ENCODE measurements around the gene ARHGEF1. TPM values are rescaled to one million over a fixed set of nuclear protein-coding genes. Genes with fewer than 3 reads are reported as not detected.

The ARHGEF1 gene
- total RNA-seq, 1 donor from 2014 or later: 78.8 TPM

- no peak for TF ChIP-seq CTCF (IDR thresholded peaks at IDR 0.05; ENCODE audit: unreplicated experiment)
- H3K36me3 Mint-ChIP-seq: no peaks in the 10 kb centered on the region
- peaks cover 24% of the 10 kb centered on the region for H3K4me1 Mint-ChIP-seq
- H3K27ac Mint-ChIP-seq: no peak overlapping the region
- DNase-seq (ENCODE audit: low spot score in 2 of 2, unreplicated experiment in 2 of 2): no peak
- no peaks in the 10 kb centered on the region for H3K9me3 Mint-ChIP-seq
- H3K4me3 Mint-ChIP-seq: no peak overlapping the region
- H3K27me3 Mint-ChIP-seq (ENCODE audit: low read depth): peaks cover 87% of the 10 kb centered on the region
Observed at GRCh38 chr19:41932720-41933332, 49.8 kb downstream of the ARHGEF1 start.

- Mint-ChIP-seq H3K36me3 (no peaks in the 10 kb centered on the region), H3K4me1 (peaks cover 22% of the 10 kb centered on the region), H3K4me3 (no peak overlapping the region), H3K9me3 (no peaks in the 10 kb centered on the region), H3K27ac (no peak overlapping the region), H3K27me3 (ENCODE audit: low read depth) (peaks cover 85% of the 10 kb centered on the region)
- no peak for DNase-seq (ENCODE audit: low spot score in 2 of 2, unreplicated experiment in 2 of 2)
- no peak for TF ChIP-seq CTCF (IDR thresholded peaks at IDR 0.05; ENCODE audit: unreplicated experiment)
Observed at GRCh38 chr19:41933693-41934426, 50.9 kb downstream of the ARHGEF1 start.

DNA sequence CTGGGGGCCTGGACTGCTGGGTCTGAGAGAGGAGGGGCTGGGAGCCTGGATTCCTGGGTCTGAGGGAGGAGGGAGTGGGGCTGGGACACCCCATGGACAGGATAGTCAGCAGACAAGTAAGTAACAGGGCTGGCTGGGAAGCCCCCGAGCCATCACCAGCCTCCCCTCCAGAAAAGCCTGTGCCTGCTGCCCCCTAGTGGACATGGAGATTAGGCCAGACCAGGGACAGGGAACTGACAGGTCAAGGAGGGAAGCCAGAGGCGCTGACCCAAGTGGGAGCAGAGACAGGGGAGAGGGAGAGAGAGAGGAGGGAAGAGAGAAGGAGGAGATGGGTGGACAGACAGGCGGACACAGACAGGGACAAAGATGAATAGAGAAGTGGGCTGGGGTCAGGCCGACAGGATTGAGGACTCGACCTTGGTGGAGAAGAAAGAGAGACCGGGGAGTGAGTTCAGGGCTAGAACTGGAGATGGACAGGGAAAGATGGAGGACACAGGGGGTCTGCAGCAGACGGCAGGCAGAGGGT is 51.9 kb downstream of the ARHGEF1 start:
- H3K36me3 Mint-ChIP-seq: no peaks in the 10 kb centered on the region
- no peak overlapping the region for H3K27ac Mint-ChIP-seq
- H3K9me3 Mint-ChIP-seq: no peaks in the 10 kb centered on the region
- peak; percentile 85 for TF ChIP-seq CTCF (IDR thresholded peaks at IDR 0.05; ENCODE audit: unreplicated experiment)
- H3K4me3 Mint-ChIP-seq: no peak overlapping the region
- DNase-seq (ENCODE audit: low spot score in 2 of 2, unreplicated experiment in 2 of 2): peak in 1 of 2 experiments; percentile 79
- peaks cover 17% of the 10 kb centered on the region for H3K4me1 Mint-ChIP-seq
- H3K27me3 Mint-ChIP-seq (ENCODE audit: low read depth): peaks cover 75% of the 10 kb centered on the region

DNA sequence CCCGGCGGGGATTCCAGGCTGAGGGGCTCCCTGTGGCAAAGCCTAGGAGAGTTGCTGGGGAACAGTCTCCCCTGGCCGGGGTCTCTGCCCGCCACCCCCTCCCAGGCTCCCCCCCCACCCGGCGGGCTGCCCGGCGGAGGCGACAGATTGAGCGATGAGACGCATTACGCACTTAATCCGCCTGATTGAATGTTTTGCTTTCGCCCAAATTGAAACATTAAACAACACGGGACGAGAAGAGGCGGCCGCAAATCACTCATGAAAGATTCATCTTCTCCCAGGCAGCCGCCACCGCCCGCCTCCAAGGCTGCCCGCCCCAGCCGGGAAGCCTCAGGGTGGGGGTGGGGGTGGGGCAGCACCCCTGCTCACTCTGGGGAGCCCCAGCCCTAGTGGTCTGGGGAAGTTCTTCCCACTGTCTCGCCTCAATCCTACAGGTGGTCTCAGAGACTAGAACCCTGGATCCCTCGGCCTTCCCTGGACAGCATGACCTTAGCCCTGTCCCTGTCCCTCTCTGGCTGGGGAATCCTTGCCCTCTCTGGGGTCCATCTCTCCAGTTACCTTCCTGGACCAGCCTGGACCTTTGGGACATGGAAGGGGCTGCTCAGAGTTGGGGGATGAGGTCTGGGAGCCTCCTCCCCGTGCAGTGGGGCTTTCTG is 52.9 kb downstream of the ARHGEF1 start:
- Mint-ChIP-seq H3K27me3 (ENCODE audit: low read depth) (peaks cover 69% of the 10 kb centered on the region), H3K4me3 (no peak overlapping the region), H3K4me1 (peaks cover 19% of the 10 kb centered on the region), H3K27ac (no peak overlapping the region), H3K36me3 (no peaks in the 10 kb centered on the region), H3K9me3 (no peaks in the 10 kb centered on the region)
- no peak for DNase-seq (ENCODE audit: low spot score in 2 of 2, unreplicated experiment in 2 of 2)
- TF ChIP-seq CTCF (IDR thresholded peaks at IDR 0.05; ENCODE audit: unreplicated experiment): no peak

DNA sequence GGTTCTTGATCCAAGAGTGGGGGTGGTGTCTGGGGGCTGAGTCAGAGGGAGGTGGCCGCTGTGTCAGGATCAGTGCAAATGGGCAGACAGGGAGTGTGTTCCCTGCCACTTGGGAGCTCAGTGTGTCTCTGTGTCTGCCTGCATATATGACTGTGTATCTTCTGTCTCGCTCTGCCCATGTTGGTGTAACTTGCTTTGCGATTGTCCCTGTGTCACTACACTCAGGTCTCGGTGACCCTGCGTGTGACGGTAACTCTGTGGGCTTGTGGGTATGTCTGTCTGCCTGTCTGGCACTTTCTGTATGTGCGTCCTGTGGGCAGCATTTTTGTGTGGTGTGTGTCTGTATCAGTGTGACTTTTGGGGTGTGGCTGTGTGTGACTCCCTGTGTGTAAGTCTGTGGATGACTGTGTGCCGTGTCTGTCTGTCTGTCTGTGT is 53.4 kb downstream of the ARHGEF1 start:
- Mint-ChIP-seq H3K9me3 (no peaks in the 10 kb centered on the region), H3K4me3 (no peak overlapping the region), H3K27ac (no peak overlapping the region), H3K27me3 (ENCODE audit: low read depth) (peaks cover 67% of the 10 kb centered on the region), H3K36me3 (no peaks in the 10 kb centered on the region), H3K4me1 (peaks cover 19% of the 10 kb centered on the region)
- TF ChIP-seq CTCF (IDR thresholded peaks at IDR 0.05; ENCODE audit: unreplicated experiment): no peak
- no peak for DNase-seq (ENCODE audit: low spot score in 2 of 2, unreplicated experiment in 2 of 2)

All from mesothelial cell of epicardium (in vitro differentiated cells).